Gastroesophageal sphincter (tissue), 4 donors: ENCODE measurements around the gene HHIP. TPM values are rescaled to one million over a fixed set of nuclear protein-coding genes. Genes with fewer than 3 reads are reported as not detected.

Source experiments
- ATAC-seq: fragments of 150-250 bp; one replicate; pipeline ENCODE4 v1.9.1; 2016; ENCODE audit warnings: mild to moderate bottlenecking, moderate library complexity
- H3K27ac ChIP-seq, 4 donors: fragments of 200-600 bp; sonication (generic) in 3 of 4; 1 replicate in 3 of 4; 2 replicates in 1 of 4; pipeline ENCODE4 v1.5.1; 2016 to 2019
- H3K27me3 ChIP-seq: fragments of 200-600 bp; sonication (generic); one replicate; pipeline ENCODE4 v1.5.1; 2019
- H3K36me3 ChIP-seq, 2 donors: fragments of 200-600 bp; sonication (generic); one replicate each; pipeline ENCODE4 v1.5.1; 2019; ENCODE audit warnings: control low read depth in 1 of 2
- H3K4me1 ChIP-seq, 3 donors: fragments of 200-600 bp; sonication (generic); 1 replicate in 2 of 3; 2 replicates in 1 of 3; pipeline ENCODE4 v1.5.1; 2016 to 2019; ENCODE audit warnings: control low read depth in 2 of 3
- H3K4me3 ChIP-seq, 2 donors: fragments of 200-600 bp; sonication (generic); one replicate each; pipeline ENCODE4 v1.5.1; 2019; ENCODE audit warnings: mild to moderate bottlenecking in 1 of 2, moderate library complexity in 1 of 2
- H3K9me3 ChIP-seq, 3 donors: fragments of 200-600 bp; sonication (generic); one replicate each; pipeline ENCODE4 v1.5.1; 2017 to 2019; ENCODE audit warnings: control low read depth in 2 of 3
- CTCF ChIP-seq, 4 experiments: fragments of 200-600 bp in 2 of 4; fragments of 450-650 bp in 2 of 4; sonication (generic) in 1 of 4; IDR thresholded peaks; one replicate each; pipeline ENCODE4 v1.5.1; 2017 to 2019; ENCODE audit warnings: antibody characterized with exemption in 4 of 4, mild to moderate bottlenecking in 2 of 4, moderate library complexity in 2 of 4
- EP300 ChIP-seq: sonication (generic); formaldehyde crosslinking; IDR thresholded peaks from one replicate; pipeline ENCODE4 v1.6.1; 2017; ENCODE audit warnings: antibody characterized with exemption, mild to moderate bottlenecking
- POLR2A ChIP-seq, 2 donors: fragments of 450-650 bp; IDR thresholded peaks; one replicate each; pipeline ENCODE4 v1.6.1; 2017; ENCODE audit warnings: antibody characterized with exemption in 2 of 2, mild to moderate bottlenecking in 2 of 2, moderate library complexity in 1 of 2
- POLR2AphosphoS5 ChIP-seq: sonication (generic); formaldehyde crosslinking; IDR thresholded peaks from one replicate; pipeline ENCODE4 v1.6.1; 2017; ENCODE audit warnings: antibody characterized with exemption
- WGBS, 2 donors: methylation state at CpG; one replicate each; pipeline ENCODE4 v1.1.5; 2018; ENCODE audit warnings: low coverage in 1 of 2; 5-methylcytosine and 5-hydroxymethylcytosine counted together
- total RNA-seq, 4 donors: library from RNA; depleted of rRNA; stranded (reverse); fragments of >200 nt; gene quantifications; one replicate each; pipeline ENCODE4 v1.1.0, GENCODE V29; 2016

HHIP gene
- total RNA-seq, 4 donors from 2014 or later, result 0.10 to 0.54 (median 0.19) TPM; not detected in 1

DNA sequence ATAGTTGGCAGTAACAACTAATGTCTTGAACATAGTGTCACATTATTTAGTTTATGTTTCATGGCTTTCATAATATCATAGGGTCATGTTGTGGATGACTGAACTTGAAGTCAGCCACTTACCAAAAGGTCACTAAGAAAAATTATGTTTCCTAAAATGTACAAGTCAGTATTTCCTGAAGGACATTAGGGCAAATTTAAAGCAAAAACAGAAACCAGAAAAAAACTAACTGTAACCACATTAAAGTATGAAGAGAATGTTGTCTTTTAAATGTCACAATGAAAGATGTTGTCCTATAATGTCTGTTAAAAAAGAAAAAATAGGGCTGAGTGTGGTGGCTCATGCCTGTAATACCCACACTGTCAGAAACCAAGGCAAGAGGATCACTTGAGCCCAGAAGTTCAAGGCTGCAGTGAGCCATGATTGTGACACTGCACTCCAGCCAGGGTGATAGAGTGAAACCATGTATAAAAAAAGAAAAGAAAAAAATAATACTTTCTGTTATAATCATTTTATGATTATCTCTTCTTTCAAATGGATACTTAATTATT lies 55.8 kb downstream of the HHIP start:
- no peak for TF ChIP-seq EP300
- no peak for TF ChIP-seq CTCF (IDR thresholded peaks at IDR 0.05)
- TF ChIP-seq POLR2A (IDR thresholded peaks at IDR 0.05), result no peak
- no peak overlapping the region for H3K4me3 ChIP-seq

GRCh38 chr4:144703494-144703893 lies 57.5 kb downstream of the HHIP start:
- no peak overlapping the region for H3K4me3 ChIP-seq
- H3K36me3 ChIP-seq, result no peaks in the 10 kb centered on the region
- TF ChIP-seq POLR2AphosphoS5 (no peak), CTCF (IDR thresholded peaks at IDR 0.05) (no peak), EP300 (no peak), POLR2A (IDR thresholded peaks at IDR 0.05) (no peak)
- ATAC-seq, result no peak
- 82 to 88% methylated on average over 4 to 5 of the region's 5 CpGs for WGBS, 2 donors
- H3K9me3 ChIP-seq, result no peaks in the 10 kb centered on the region
- H3K4me1 ChIP-seq, result no peaks in the 10 kb centered on the region
- H3K27me3 ChIP-seq, result no peaks in the 10 kb centered on the region
- H3K27ac ChIP-seq, result no peak overlapping the region

More for the DNA sequence above, 55.8 kb downstream of the HHIP start:
- Histone ChIP-seq H3K36me3 (no peaks in the 10 kb centered on the region), H3K27me3 (no peaks in the 10 kb centered on the region), H3K27ac (no peak overlapping the region), H3K4me1 (no peaks in the 10 kb centered on the region), H3K9me3 (no peaks in the 10 kb centered on the region)
- no peak for ATAC-seq

DNA sequence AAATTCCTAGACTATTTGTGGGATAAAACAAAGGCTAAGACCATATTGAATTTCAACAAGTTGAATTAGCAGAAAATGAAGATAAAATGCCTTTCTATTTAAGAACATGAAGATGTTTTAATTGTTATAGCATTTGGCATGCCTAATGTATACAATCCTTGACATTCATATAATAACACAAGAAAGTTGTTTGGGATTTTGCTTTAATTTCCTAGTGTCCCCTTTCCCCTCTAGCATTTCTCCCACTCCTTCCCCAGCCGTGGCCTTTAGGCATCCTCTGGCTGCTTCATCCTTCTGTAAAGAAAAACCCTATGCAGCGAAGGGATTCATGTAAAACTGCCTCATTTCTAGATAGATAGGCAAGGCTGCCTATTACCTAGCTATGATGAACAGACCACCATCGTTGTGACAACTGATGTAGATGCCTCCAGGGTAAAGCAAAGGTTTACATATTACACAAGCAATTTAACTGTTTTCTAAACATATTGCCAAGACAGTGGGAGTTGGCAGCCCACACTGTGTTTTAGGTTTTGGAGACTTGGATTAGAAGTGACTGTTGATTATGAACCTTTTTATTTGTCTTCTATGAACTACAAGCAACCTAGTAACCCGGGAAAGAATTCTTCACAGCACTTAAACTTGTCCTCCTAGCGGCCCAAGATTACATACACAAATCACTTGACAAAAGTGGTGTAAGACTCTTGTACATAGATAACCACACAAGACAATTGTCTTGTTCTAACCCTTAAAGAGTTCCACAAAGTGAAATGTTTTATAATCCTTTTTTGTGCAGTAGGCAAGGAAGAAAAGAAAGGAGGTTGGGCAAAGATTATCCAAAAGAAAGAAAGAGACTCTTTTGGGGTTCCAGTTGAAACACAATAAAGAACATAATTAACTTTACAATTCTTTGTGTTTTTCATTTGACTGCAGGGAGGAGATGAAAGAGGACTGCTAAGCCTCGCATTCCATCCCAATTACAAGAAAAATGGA lies 59.9 kb downstream of the HHIP start:
- 44 to 50% methylated on average over 6 of the region's 6 CpGs for WGBS, 2 donors
- Histone ChIP-seq H3K4me3 (no peak overlapping the region), H3K36me3 (no peaks in the 10 kb centered on the region), H3K27ac (no peak overlapping the region), H3K4me1 (no peaks in the 10 kb centered on the region), H3K9me3 (no peaks in the 10 kb centered on the region), H3K27me3 (no peaks in the 10 kb centered on the region)
- TF ChIP-seq CTCF (IDR thresholded peaks at IDR 0.05) (no peak), POLR2AphosphoS5 (no peak), EP300 (no peak), POLR2A (IDR thresholded peaks at IDR 0.05) (no peak)
- no peak for ATAC-seq

DNA sequence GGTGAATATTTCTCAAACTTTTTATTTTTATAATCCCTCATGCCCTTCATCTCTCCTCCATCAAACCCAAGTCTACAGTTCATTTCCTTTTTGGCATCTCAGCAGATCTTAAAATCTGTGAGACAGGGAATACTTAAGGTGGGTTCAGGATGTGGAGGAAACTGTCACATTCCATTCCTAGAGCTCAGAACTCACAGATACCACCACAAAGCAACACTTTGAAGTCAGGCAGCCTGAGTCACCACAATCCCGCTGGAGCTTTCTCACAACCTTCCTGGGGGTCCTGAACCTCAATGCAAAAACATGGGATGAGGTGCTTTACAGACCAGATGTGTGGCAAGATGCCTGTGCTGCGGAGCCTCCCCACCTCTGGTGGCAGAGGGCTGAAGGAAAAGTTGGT lies 63.2 kb downstream of the HHIP start:
- no peaks in the 10 kb centered on the region for H3K9me3 ChIP-seq
- no peaks in the 10 kb centered on the region for H3K27me3 ChIP-seq
- H3K4me3 ChIP-seq, result no peak overlapping the region
- 38 to 100% methylated on average over 1 of the region's 2 CpGs for WGBS, 2 donors
- no peak overlapping the region for H3K27ac ChIP-seq
- TF ChIP-seq POLR2A (IDR thresholded peaks at IDR 0.05) (no peak), POLR2AphosphoS5 (no peak), CTCF (IDR thresholded peaks at IDR 0.05) (no peak), EP300 (no peak)
- H3K36me3 ChIP-seq, result no peaks in the 10 kb centered on the region
- H3K4me1 ChIP-seq, result no peaks in the 10 kb centered on the region
- ATAC-seq, result no peak
